ENCODE results near the gene FAM76B. TPM values are rescaled to one million over a fixed set of nuclear protein-coding genes. Genes with fewer than 3 reads are reported as not detected.

FAM76B gene
- total RNA-seq, 6 donors from 2014 or later: 16.2 to 82.8 (median 25.4) TPM

DNA sequence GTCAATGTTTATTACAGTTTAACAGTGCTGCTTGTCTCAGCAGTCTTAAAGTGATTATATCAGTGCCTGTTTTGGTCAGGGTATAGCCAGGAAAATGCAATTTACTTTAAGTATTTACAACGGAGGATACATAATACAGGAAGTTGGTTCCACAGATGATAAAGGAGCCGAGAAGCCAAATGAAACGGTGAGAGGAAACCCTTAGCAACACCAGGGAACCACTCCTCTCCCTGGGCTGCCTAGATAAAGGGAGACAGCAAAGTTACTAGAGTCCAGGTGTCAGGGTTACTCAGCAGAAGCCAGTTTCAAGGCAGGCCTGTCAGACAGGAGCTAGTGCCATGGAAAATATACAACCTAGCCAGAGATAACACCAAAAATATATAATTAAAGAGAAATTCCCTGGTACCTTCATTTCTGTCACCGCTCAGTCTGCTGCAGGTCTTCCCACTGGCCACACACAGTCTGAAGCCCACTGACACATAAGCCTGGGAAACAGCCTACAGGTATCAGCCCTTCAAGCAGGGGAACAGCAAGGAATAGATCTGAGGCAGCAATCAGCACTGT is 55.5 kb downstream of the FAM76B start:
- no peak for ATAC-seq (ENCODE audit: low FRiP score in 2 of 2)
- DNase-seq: no peak
- Histone ChIP-seq H3K9me3 (no peaks in the 10 kb centered on the region), H3K4me3 (no peak overlapping the region), H3K36me3 (no peaks in the 10 kb centered on the region), H3K4me1 (peaks cover 0 to 3% (median 0%) of the 10 kb centered on the region in 4 donors), H3K27me3 (no peaks in the 10 kb centered on the region), H3K27ac (no peak overlapping the region)
- no peak for TF ChIP-seq POLR2AphosphoS5 (IDR thresholded peaks at IDR 0.05)
- TF ChIP-seq, protein P1, sequence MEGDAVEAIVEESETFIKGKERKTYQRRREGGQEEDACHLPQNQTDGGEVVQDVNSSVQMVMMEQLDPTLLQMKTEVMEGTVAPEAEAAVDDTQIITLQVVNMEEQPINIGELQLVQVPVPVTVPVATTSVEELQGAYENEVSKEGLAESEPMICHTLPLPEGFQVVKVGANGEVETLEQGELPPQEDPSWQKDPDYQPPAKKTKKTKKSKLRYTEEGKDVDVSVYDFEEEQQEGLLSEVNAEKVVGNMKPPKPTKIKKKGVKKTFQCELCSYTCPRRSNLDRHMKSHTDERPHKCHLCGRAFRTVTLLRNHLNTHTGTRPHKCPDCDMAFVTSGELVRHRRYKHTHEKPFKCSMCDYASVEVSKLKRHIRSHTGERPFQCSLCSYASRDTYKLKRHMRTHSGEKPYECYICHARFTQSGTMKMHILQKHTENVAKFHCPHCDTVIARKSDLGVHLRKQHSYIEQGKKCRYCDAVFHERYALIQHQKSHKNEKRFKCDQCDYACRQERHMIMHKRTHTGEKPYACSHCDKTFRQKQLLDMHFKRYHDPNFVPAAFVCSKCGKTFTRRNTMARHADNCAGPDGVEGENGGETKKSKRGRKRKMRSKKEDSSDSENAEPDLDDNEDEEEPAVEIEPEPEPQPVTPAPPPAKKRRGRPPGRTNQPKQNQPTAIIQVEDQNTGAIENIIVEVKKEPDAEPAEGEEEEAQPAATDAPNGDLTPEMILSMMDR (IDR thresholded peaks at IDR 0.05): no peak
- no peak for TF ChIP-seq POLR2A (IDR thresholded peaks at IDR 0.05)
- no peak for TF ChIP-seq EP300 (IDR thresholded peaks at IDR 0.05)
- 29 to 35% methylated on average over 4 of the region's 4 CpGs for WGBS, 2 donors

DNA sequence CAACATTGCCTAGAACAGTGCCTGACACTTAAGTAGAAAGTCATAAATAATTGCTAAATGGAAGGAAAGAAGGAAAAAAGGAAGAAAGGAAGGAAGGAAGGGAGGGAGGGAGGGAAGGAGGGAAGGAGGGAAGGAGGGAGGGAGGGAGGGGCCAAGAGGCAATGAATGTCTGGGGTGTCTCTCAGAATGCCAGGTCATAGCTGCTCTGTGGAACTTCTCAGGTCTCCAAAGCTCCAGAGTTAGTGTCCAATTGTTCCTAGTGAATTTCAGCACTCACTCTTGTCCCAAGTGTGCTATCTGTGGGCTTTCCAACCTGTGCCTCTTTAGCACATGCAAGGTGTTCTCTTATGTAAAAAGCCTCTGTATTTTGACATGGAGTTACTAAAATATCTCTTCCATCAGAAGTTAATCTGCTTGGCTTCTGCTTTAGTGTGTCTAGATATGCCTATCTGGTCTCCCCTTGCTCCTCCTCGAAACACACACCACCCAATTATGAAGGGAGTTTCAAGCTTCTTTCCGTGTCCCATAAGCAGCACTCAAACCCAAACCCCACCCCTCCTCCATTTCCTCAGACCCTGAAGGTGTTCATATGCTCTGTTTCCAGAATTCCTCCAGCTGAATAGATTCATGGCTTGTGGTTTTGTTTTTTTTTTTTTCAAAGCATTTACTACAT is 56.5 kb downstream of the FAM76B start:
- H3K4me3 ChIP-seq: no peak overlapping the region
- no peaks in the 10 kb centered on the region for H3K27me3 ChIP-seq
- TF ChIP-seq EP300 (IDR thresholded peaks at IDR 0.05) (no peak), POLR2A (IDR thresholded peaks at IDR 0.05) (no peak), POLR2AphosphoS5 (IDR thresholded peaks at IDR 0.05) (no peak)
- TF ChIP-seq, protein P1 (IDR thresholded peaks at IDR 0.05): no peak
- DNase-seq: no peak
- no peaks in the 10 kb centered on the region for H3K9me3 ChIP-seq
- no peak overlapping the region for H3K27ac ChIP-seq
- no peak for ATAC-seq (ENCODE audit: low FRiP score in 2 of 2)
- H3K4me1 ChIP-seq: peaks cover 0 to 3% (median 0%) of the 10 kb centered on the region in 4 donors
- no peaks in the 10 kb centered on the region for H3K36me3 ChIP-seq
- 64 to 75% methylated on average over 2 of the region's 2 CpGs for WGBS, 2 donors

DNA sequence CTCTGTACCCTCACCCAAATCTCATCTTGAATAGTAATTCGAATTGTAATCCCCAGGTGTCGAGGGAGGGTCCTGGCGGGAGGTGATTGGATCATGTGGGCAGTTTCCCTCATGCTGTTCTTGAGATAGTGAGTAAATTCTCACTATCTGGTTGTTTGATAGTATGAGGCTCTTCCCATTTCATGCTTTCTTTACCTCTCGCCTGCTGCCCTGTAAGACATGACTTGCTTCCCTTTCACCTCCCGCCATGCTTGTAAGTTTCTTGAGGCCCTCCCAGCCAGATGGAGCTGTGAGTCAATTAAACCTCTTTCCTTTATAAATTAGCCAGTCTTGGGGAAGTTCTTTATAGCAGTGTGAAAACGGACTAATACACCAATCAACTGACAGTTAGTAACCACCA is 60.1 kb downstream of the FAM76B start:
- WGBS, 2 donors: 90 to 92% methylated on average over 6 of the region's 6 CpGs
- Histone ChIP-seq H3K4me3 (no peak overlapping the region), H3K36me3 (no peaks in the 10 kb centered on the region), H3K9me3 (no peaks in the 10 kb centered on the region), H3K4me1 (peaks cover 0 to 3% (median 0%) of the 10 kb centered on the region in 4 donors), H3K27me3 (no peaks in the 10 kb centered on the region), H3K27ac (no peak overlapping the region)
- ATAC-seq (ENCODE audit: low FRiP score in 2 of 2): no peak
- DNase-seq: no peak
- TF ChIP-seq POLR2A (IDR thresholded peaks at IDR 0.05) (no peak), POLR2AphosphoS5 (IDR thresholded peaks at IDR 0.05) (no peak), EP300 (IDR thresholded peaks at IDR 0.05) (no peak)
- TF ChIP-seq, protein P1 (IDR thresholded peaks at IDR 0.05): no peak

DNA sequence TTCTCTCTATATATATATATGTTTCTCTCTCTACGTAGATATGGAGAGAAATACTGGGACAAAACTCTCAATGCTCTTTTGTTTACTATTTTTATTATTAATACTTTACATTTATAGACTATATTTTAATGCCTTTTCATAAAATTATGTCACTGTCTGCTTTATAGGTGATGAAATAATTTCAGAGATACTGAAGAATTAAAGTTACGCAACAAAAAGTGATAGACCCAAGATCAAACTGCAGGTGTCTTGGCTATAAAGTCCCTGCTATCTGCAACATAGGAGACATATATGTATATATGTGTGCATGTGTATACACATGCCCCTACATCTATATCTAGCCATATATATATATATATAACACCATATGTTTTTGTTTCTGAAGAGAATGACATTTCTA is 60.8 kb downstream of the FAM76B start:
- Histone ChIP-seq H3K9me3 (no peaks in the 10 kb centered on the region), H3K27me3 (no peaks in the 10 kb centered on the region), H3K27ac (no peak overlapping the region), H3K4me1 (no peaks in the 10 kb centered on the region), H3K36me3 (no peaks in the 10 kb centered on the region), H3K4me3 (no peak overlapping the region)
- TF ChIP-seq EP300 (IDR thresholded peaks at IDR 0.05) (no peak), POLR2A (IDR thresholded peaks at IDR 0.05) (no peak), POLR2AphosphoS5 (IDR thresholded peaks at IDR 0.05) (no peak)
- TF ChIP-seq, protein P1 (IDR thresholded peaks at IDR 0.05): no peak
- DNase-seq (no peak), ATAC-seq (ENCODE audit: low FRiP score in 2 of 2) (no peak)
- WGBS, 2 donors: 95 to 100% methylated on average over 2 of the region's 2 CpGs

DNA sequence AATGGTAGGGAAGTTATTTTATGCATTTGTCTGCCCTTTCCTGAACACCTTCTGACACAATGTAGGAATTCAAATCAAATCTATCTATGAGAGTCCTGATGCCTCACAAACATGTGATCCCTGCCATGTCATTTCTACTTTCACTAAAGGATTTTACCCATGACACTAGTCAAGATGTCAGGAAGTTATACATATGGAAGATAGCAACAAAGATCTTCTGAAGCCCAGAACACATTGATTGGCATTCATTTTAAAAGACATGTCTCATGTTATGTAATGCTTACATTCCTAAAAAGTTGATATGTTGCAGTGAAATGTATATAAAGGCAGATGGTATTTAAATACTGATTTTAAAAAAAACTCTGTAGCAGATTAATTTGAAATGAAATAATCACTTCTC is 61.5 kb downstream of the FAM76B start:
- Histone ChIP-seq H3K27me3 (no peaks in the 10 kb centered on the region), H3K27ac (no peak overlapping the region), H3K9me3 (no peaks in the 10 kb centered on the region), H3K4me3 (no peak overlapping the region), H3K4me1 (no peaks in the 10 kb centered on the region), H3K36me3 (no peaks in the 10 kb centered on the region)
- DNase-seq: no peak
- TF ChIP-seq POLR2A (IDR thresholded peaks at IDR 0.05) (no peak), EP300 (IDR thresholded peaks at IDR 0.05) (no peak), POLR2AphosphoS5 (IDR thresholded peaks at IDR 0.05) (no peak)
- TF ChIP-seq, protein P1 (IDR thresholded peaks at IDR 0.05): no peak
- no peak for ATAC-seq (ENCODE audit: low FRiP score in 2 of 2)

All from upper lobe of left lung (tissue), 6 donors.